ENCODE data around the gene SSR1.

The SSR1 gene

GRCh38 chr6:7239590-7239948, 73.4 kb downstream of the SSR1 start:
- no peak for DNase-seq (ENCODE audit: low spot score)

- peak; percentile 57 for DNase-seq (ENCODE audit: low spot score)
Measured at GRCh38 chr6:7238900-7239589, 74.0 kb downstream of the SSR1 start.

- no peak for DNase-seq (ENCODE audit: low spot score)
Measured at GRCh38 chr6:7238526-7238899, 74.5 kb downstream of the SSR1 start.

GRCh38 chr6:7237653-7238188, 75.3 kb downstream of the SSR1 start:
- no peak for DNase-seq (ENCODE audit: low spot score)

- no peak for DNase-seq (ENCODE audit: low spot score)
Measured at GRCh38 chr6:7236306-7237209, 76.4 kb downstream of the SSR1 start.

- DNase-seq (ENCODE audit: low spot score), result no peak
Measured at GRCh38 chr6:7235712-7236305, 77.2 kb downstream of the SSR1 start.

- no peak for DNase-seq (ENCODE audit: low spot score)
Measured at GRCh38 chr6:7234547-7234946, 78.5 kb downstream of the SSR1 start.

GRCh38 chr6:7232351-7232750, 80.6 kb downstream of the SSR1 start:
- DNase-seq (ENCODE audit: low spot score), result no peak

GRCh38 chr6:7230956-7231713, 81.9 kb downstream of the SSR1 start:
- no peak for DNase-seq (ENCODE audit: low spot score)

- DNase-seq (ENCODE audit: low spot score), result no peak
Measured at GRCh38 chr6:7230327-7230691, 82.7 kb downstream of the SSR1 start.

- no peak for DNase-seq (ENCODE audit: low spot score)
Measured at GRCh38 chr6:7229376-7230326, 83.3 kb downstream of the SSR1 start.

GRCh38 chr6:7228662-7229375, 84.2 kb downstream of the SSR1 start:
- no peak for DNase-seq (ENCODE audit: low spot score)

- DNase-seq (ENCODE audit: low spot score), result no peak
Measured at GRCh38 chr6:7224731-7225130, 88.3 kb downstream of the SSR1 start.

- no peak for DNase-seq (ENCODE audit: low spot score)
Measured at GRCh38 chr6:7222197-7222596, 90.8 kb downstream of the SSR1 start.

- no peak for DNase-seq (ENCODE audit: low spot score)
Measured at GRCh38 chr6:7219310-7219709, 93.7 kb downstream of the SSR1 start.

GRCh38 chr6:7218406-7218988, 94.5 kb downstream of the SSR1 start:
- no peak for DNase-seq (ENCODE audit: low spot score)
